AG20443 (cell line): Measurements from ENCODE around the gene WDPCP.
"Not testable (repeated sequence)": the region's sequence is repeated elsewhere in the genome, so short reads cannot be mapped to it uniquely, and the experiment has no call there.

Experiments used
- DNase-seq: peaks from one replicate; pipeline ENCODE4 v3.0.0; 2012; ENCODE audit warnings: low spot score, mixed read lengths

The WDPCP gene

GRCh38 chr2:63590626-63591408 lies 2.5 kb upstream of the WDPCP start:
- DNase-seq: no peak

- DNase-seq: no peak
Observed at GRCh38 chr2:63589148-63589958, 1.1 kb upstream of the WDPCP start.

GRCh38 chr2:63587814-63588384 lies 378 bp downstream of the WDPCP start:
- DNase-seq: no peak

- no peak for DNase-seq
Observed at GRCh38 chr2:63582873-63583272, 5.4 kb downstream of the WDPCP start.

DNA sequence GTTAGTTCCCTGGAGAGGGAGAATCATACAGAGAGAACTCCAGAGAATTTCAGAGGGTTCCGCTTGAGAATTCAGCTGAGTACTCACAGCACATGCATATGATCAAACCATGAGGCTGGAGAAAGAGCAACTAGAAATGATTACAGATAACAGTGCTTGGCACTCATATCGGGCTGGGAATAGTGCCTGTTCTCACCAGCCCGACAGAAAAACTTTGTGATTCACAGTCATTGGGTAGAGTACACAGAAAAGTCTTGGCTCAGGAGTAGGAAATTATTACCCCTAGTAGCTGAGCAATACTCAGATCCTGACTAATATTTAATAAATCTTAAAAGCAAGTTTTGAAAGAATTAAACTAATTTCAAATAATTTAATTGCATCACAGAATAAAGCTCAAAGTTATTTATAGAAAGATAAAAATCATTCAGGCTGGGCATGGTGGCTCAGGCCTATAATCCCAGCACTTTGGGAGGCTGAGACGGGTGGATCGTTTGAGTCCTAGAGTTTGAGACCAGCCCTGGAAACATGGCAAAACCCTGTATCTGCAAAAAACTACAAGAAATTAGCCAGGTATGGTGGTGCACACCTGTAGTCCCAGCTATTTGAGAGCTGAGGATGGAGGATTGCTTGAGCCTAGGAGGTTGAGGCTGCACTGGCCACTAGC lies 6.8 kb downstream of the WDPCP start:
- DNase-seq: peak; percentile 60

DNA sequence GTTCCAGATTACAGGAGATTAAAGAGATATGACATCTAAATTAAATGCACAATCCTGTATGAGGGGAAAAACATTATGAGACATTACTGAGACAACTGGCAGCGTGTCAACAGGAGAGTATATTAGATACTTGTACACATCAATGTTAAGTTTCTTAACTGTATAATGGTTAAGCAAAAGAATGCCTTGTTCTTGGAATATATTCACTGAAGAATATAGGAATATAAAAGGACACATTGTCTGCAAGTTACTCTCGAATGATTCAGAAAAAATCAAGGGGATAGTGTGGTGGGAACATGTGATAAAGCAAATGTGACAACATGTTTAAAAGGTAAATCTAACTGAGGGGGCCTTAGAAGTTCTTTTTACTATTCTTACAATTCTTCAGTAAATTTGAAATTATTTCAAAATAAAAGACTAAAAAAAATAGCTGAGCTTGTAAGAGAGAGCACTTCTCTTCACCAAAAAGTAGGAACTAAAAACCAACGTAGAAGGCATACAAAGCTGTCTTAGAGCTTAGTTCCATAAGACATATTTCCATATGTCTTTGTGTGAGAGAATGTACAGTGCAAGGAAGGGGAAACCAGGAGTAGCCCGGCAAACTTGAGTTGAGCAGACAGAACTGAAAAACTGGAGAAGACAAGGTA lies 7.5 kb downstream of the WDPCP start:
- DNase-seq: no peak

- no peak for DNase-seq
Observed at GRCh38 chr2:63578767-63579166, 9.5 kb downstream of the WDPCP start.

GRCh38 chr2:63576546-63576945 lies 11.7 kb downstream of the WDPCP start:
- DNase-seq: no peak

DNA sequence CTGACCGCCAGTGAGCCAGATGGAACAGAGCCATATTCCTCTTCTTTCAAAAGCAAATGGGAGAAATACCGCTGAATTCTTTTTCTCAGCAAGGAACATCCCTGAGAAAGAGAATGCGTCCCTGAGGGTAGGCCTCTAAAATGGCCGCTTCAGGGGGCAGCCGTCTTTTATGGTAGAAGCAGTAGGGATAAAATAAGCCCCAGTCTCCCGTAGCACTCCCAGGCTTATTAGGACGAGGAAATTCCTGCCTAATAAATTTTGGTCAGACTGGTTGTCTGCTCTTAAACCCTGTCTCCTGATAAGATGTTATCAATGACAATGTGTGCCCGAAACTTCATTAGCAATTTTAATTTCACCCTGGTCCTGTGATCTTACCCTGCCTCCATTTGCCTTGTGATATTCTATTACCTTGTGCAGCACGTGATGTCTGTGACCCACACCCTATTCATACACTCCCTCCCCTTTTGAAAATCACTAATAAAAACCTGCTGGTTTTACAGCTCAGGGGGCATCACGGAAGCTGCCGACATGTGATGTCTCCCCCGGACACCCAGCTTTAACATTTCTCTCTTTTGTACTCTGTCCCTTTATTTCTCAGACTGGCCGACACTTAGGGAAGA lies 14.4 kb downstream of the WDPCP start:
- not testable (repeated sequence) for DNase-seq

DNA sequence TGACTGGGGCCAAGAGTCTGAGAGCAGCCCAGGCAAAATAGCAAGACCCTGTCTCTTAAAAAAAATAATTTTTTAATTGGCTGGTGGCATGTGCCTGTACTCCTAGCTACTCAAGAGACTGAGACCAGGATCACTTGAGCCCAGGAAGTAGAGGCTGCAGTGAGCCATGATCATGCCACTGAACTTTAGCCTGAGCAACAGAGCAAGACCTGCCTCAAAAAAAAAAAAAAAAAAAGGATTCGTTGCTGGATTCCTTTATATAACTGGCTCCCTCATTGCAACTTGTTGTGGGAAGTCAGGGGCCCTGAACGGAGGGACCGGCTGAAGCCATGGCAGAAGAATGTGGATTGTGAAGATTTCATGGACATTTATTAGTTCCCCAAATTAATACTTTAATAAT lies 15.3 kb downstream of the WDPCP start:
- DNase-seq: not testable (repeated sequence)

GRCh38 chr2:63572001-63572400 lies 16.3 kb downstream of the WDPCP start:
- no peak for DNase-seq

DNA sequence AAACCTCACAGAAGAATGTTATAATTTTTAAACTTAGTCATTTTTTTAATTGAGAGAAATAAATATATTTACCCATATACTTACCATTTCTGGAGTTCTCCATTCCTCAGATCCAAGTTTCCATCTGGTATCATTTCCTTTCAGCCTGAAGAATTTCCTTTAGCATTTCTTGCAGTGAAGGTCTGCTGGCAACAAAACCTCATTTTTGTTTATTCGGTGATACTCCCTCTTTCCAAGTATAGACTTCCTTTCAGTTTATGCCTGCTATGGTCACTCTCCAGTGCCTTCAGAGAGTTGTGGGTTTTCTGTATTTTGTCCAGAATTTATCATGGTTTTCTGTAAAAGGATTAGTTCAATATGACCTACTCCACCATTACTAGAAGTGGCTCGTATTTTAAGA lies 17.0 kb downstream of the WDPCP start:
- no peak for DNase-seq

DNA sequence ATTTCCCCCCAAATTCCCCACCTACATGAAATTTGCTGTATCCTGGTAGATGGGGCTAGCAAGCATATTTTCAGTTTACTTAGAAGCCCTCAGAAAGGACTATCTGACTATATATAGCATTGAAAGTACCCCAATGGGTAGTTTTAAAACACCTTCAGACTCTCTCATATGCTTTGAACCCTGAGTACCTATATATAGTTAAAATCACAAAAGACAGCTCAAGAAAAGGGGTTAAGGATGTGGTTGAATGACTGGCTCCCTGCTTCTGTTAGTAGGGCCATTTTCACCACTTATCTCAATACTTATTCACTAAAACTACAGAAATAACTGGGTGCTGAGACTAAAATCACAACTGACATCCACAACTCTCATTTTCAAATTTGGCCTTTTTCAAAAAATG lies 18.5 kb downstream of the WDPCP start:
- DNase-seq: no peak

DNA sequence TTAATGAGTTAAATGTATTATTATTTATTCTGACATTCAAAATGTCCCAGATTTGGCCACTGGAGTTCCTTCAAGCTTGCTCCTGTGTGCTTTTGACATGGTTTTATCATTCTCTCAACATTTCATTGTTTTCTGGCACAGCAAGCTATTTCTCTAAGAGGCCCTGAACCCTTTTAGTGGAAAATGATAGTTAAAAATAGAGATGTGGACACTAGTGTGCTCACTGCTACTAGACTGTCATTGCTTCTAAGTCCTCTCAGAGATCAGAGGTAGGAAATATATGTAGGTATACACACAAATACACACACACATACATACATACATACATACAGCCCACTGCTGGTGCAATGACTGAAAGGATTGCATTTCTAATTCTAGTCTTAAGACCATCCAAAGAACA lies 25.5 kb downstream of the WDPCP start:
- DNase-seq: no peak

- not testable (repeated sequence) for DNase-seq
Observed at GRCh38 chr2:63558922-63559321, 29.4 kb downstream of the WDPCP start.

GRCh38 chr2:63557819-63558218 lies 30.5 kb downstream of the WDPCP start:
- DNase-seq: not testable (repeated sequence)

- DNase-seq: no peak
Observed at GRCh38 chr2:63555931-63556330, 32.3 kb downstream of the WDPCP start.

DNA sequence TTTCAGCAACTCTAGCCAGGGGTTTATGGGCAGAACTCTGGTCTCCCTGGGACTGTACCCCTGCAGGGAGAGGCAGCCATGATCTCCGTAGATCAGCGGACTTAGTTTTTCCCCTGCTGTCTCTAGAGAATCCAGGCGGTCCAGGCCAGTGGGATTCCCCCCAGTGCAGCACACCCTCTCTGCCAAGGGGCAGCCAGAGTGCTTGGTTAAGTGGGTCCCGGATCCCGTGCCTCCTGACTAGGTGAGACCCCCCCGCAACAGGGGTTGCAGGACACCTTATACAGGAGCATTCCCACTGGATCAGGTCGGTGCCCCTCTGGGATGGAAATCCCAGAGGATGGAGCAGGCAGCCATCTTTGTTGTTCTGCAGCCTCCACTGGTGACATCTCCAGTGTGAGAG lies 33.0 kb downstream of the WDPCP start:
- DNase-seq: no peak

- no peak for DNase-seq
Observed at GRCh38 chr2:63553049-63553448, 35.2 kb downstream of the WDPCP start.

DNA sequence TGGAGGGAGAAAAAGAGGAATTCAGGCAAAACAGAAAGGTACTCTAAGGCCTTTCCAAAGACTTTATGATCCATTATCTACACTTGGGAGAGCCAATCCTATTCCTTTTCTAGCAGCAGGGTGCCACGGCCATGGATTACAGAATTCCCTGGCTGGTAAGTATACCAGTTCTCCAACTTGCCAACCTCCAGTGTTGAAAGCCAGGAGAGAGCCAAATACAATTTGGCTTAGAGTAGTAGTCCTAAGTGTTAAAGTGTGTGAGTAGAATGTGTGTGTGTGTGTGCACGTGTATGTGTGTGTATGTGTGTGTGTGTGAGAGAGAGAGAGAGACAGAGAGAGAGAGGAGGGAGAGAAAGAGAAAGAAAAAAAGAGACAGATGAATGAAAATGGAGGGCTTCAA lies 43.3 kb downstream of the WDPCP start:
- no peak for DNase-seq

DNA sequence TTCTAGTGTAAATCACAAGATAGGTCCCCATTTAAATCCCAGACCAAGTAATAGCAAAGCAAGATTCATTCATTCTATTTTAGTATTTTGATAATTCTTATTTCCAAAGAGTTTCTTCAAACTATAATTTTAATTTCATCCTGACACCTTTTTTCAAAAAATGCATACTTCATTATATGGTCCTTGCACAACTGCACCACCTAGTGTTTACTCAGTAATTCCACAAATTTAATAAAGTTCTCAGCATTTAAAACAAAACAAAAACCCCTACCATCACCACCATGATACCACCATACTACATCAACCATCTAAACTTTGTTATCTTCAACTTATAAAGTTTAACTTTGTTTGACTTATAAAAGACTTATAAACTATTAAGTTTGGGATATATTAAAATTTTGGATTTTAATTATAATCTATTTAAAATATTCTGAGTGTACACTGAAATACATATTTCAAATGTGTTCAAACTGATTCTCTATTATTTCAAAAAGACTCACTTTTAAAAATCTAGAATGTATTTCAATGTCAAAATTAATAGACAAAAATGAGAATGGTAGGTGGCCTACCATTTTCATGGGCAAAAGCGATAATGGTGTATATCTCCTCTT lies 44.2 kb downstream of the WDPCP start:
- peak; percentile 16 for DNase-seq
